ENCODE data around the gene LTBP1. TPM values are rescaled to one million over a fixed set of nuclear protein-coding genes. Genes with fewer than 3 reads are reported as not detected.

LTBP1 gene
- total and polyA plus RNA-seq, 2 experiments from 2014 or later, result 216 to 509 TPM

GRCh38 chr2:33058716-33059470, 112.1 kb downstream of the LTBP1 start:
- TF ChIP-seq, protein P1, sequence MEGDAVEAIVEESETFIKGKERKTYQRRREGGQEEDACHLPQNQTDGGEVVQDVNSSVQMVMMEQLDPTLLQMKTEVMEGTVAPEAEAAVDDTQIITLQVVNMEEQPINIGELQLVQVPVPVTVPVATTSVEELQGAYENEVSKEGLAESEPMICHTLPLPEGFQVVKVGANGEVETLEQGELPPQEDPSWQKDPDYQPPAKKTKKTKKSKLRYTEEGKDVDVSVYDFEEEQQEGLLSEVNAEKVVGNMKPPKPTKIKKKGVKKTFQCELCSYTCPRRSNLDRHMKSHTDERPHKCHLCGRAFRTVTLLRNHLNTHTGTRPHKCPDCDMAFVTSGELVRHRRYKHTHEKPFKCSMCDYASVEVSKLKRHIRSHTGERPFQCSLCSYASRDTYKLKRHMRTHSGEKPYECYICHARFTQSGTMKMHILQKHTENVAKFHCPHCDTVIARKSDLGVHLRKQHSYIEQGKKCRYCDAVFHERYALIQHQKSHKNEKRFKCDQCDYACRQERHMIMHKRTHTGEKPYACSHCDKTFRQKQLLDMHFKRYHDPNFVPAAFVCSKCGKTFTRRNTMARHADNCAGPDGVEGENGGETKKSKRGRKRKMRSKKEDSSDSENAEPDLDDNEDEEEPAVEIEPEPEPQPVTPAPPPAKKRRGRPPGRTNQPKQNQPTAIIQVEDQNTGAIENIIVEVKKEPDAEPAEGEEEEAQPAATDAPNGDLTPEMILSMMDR (IDR thresholded peaks at IDR 0.05; ENCODE audit: low read depth, low read length), result no peak
- H3K4me3 ChIP-seq, result no peak overlapping the region
- H3K27ac ChIP-seq, result peak overlapping the region; percentile 97
- H3K36me3 ChIP-seq, result no peaks in the 10 kb centered on the region
- DNase-seq (ENCODE audit: low read depth in 1 of 2, low spot score in 1 of 2), result no peak
- peaks cover 42% of the 10 kb centered on the region for H3K4me1 ChIP-seq (ENCODE audit: low read depth)
- no peaks in the 10 kb centered on the region for H3K9me3 ChIP-seq (ENCODE audit: low read depth)
- H3K27me3 ChIP-seq, result no peaks in the 10 kb centered on the region

DNA sequence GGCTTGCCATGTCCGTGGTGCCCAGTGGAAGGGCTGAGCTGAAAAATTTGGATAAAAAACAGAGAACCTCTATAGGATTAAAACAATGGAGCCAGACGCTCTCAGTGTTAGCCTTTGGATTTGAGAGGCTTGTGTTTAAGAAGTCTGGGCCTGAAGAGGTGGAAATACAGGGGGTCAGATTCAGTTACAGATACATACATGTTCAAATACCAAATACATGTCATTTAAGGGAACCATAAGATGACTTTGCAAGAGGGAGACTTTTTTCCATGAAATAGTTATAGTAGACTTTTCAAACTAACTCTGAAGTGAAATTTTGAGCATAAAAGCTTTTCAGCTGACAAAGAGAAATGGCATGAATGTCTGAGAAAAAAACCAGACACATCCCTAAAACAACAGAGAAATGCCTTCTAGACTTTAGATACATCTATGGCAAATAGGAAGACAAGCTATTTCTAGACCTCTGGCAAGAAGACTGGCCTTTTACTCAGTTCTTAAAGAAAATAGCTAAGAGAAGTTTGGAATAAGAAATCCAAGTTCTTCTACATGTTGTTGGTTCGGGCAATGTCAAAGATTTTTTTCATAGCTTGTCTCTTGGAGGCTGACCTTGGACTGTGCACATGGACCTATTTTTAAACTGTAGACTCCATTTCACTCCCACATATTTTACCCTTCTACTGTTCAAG, 112.9 kb downstream of the LTBP1 start:
- DNase-seq (ENCODE audit: low read depth in 1 of 2, low spot score in 1 of 2), result peak; percentile 3 to 50
- Histone ChIP-seq H3K4me1 (ENCODE audit: low read depth) (peaks cover 42% of the 10 kb centered on the region), H3K27ac (peak overlapping the region; percentile 97)

DNA sequence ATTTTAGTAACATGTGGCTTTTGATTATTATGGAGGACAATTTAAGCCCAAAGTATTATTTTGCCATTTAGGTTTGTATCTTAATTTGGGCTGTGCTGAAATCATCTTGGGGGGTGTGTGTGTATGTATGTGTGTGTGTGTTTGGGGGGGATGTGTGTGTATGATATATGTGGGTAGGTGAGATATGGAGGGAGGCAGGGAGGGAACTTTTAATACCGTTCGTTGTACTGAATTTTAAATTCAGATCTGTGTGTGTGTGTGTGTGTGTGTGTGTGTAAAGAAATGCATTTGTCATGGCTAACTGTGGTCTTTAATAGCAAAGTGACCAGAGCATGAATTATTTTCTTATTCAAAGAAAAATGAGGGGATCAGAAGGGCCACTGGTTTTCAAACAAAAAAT, 113.7 kb downstream of the LTBP1 start:
- no peaks in the 10 kb centered on the region for H3K27me3 ChIP-seq
- peak overlapping the region; percentile 97 for H3K27ac ChIP-seq
- DNase-seq (ENCODE audit: low read depth in 1 of 2, low spot score in 1 of 2), result no peak

More for the DNA sequence above, 112.9 kb downstream of the LTBP1 start:
- TF ChIP-seq, protein P1 (IDR thresholded peaks at IDR 0.05; ENCODE audit: low read depth, low read length), result no peak
- Histone ChIP-seq H3K27me3 (no peaks in the 10 kb centered on the region), H3K36me3 (no peaks in the 10 kb centered on the region), H3K9me3 (ENCODE audit: low read depth) (no peaks in the 10 kb centered on the region), H3K4me3 (no peak overlapping the region)

GRCh38 chr2:33062665-33063250, 116.0 kb downstream of the LTBP1 start:
- H3K4me3 ChIP-seq, result no peak overlapping the region
- H3K4me1 ChIP-seq (ENCODE audit: low read depth), result peaks cover 41% of the 10 kb centered on the region
- DNase-seq (ENCODE audit: low read depth in 1 of 2, low spot score in 1 of 2), result peak in 1 of 2 donors; percentile 28
- no peaks in the 10 kb centered on the region for H3K9me3 ChIP-seq (ENCODE audit: low read depth)
- TF ChIP-seq, protein P1 (IDR thresholded peaks at IDR 0.05; ENCODE audit: low read depth, low read length), result no peak
- no peak overlapping the region for H3K27ac ChIP-seq
- no peaks in the 10 kb centered on the region for H3K36me3 ChIP-seq
- no peaks in the 10 kb centered on the region for H3K27me3 ChIP-seq

More for the DNA sequence above, 113.7 kb downstream of the LTBP1 start:
- TF ChIP-seq, protein P1 (IDR thresholded peaks at IDR 0.05; ENCODE audit: low read depth, low read length), result no peak
- peaks cover 42% of the 10 kb centered on the region for H3K4me1 ChIP-seq (ENCODE audit: low read depth)
- no peak overlapping the region for H3K4me3 ChIP-seq
- no peaks in the 10 kb centered on the region for H3K9me3 ChIP-seq (ENCODE audit: low read depth)
- no peaks in the 10 kb centered on the region for H3K36me3 ChIP-seq

- TF ChIP-seq, protein P1 (IDR thresholded peaks at IDR 0.05; ENCODE audit: low read depth, low read length), result no peak
- DNase-seq (ENCODE audit: low read depth in 1 of 2, low spot score in 1 of 2), result peak in 1 of 2 donors; percentile 63
Observed at GRCh38 chr2:33064349-33064801, 117.6 kb downstream of the LTBP1 start.

More at GRCh38 chr2:33064349-33064801, 117.6 kb downstream of the LTBP1 start:
- no peaks in the 10 kb centered on the region for H3K27me3 ChIP-seq
- H3K27ac ChIP-seq, result no peak overlapping the region
- no peaks in the 10 kb centered on the region for H3K9me3 ChIP-seq (ENCODE audit: low read depth)
- no peaks in the 10 kb centered on the region for H3K36me3 ChIP-seq
- H3K4me1 ChIP-seq (ENCODE audit: low read depth), result peaks cover 29% of the 10 kb centered on the region
- no peak overlapping the region for H3K4me3 ChIP-seq

Data from cardiac muscle cell (in vitro differentiated cells and primary cell).